ENCODE measurements around the gene FOXP3. TPM values are rescaled to one million over a fixed set of nuclear protein-coding genes. Genes with fewer than 3 reads are reported as not detected.

The FOXP3 gene
- total RNA-seq, 4 donors from 2014 or later: 0.20 to 0.42 TPM; not detected in 2

- no peaks in the 10 kb centered on the region for H3K9me3 ChIP-seq
- no peak for DNase-seq (ENCODE audit: low spot score in 2 of 2)
- H3K27me3 ChIP-seq: no peaks in the 10 kb centered on the region
- H3K36me3 ChIP-seq: peaks cover 0 to 10% (median 0%) of the 10 kb centered on the region in 3 donors
- TF ChIP-seq EP300 (IDR thresholded peaks at IDR 0.05) (no peak), CTCF (IDR thresholded peaks at IDR 0.05) (peak in 3 of 5 experiments; percentile 4 to 47 (median 23))
- 21 to 36% methylated on average over 11 of the region's 11 CpGs for whole genome bisulfite sequencing, 2 donors
- no peak overlapping the region for H3K4me3 ChIP-seq
- H3K4me1 ChIP-seq: no peaks in the 10 kb centered on the region
- H3K27ac ChIP-seq: peak overlapping the region in 2 of 4 donors; percentile 17 to 44
Observed at GRCh38 chrX:49282647-49283011, 18.1 kb upstream of the FOXP3 start.

GRCh38 chrX:49278081-49278480, 13.6 kb upstream of the FOXP3 start:
- WGBS, 2 donors: 75 to 77% methylated on average over 3 of the region's 3 CpGs
- Histone ChIP-seq H3K9me3 (no peaks in the 10 kb centered on the region), H3K4me1 (peaks cover 0 to 17% (median 0%) of the 10 kb centered on the region in 4 donors), H3K27me3 (no peaks in the 10 kb centered on the region), H3K27ac (no peak overlapping the region), H3K36me3 (no peaks in the 10 kb centered on the region), H3K4me3 (no peak overlapping the region)
- no peak for TF ChIP-seq EP300 (IDR thresholded peaks at IDR 0.05)
- TF ChIP-seq POLR2A (IDR thresholded peaks at IDR 0.05): no peak
- no peak for TF ChIP-seq CTCF (IDR thresholded peaks at IDR 0.05)
- DNase-seq (ENCODE audit: low spot score in 2 of 2): no peak

GRCh38 chrX:49277535-49277830, 13.0 kb upstream of the FOXP3 start:
- peak overlapping the region in 1 of 4 donors; percentile 11 for H3K27ac ChIP-seq
- WGBS, 2 donors: 64 to 67% methylated on average over 3 of the region's 3 CpGs
- no peak overlapping the region for H3K4me3 ChIP-seq
- H3K9me3 ChIP-seq: no peaks in the 10 kb centered on the region
- H3K36me3 ChIP-seq: no peaks in the 10 kb centered on the region
- H3K27me3 ChIP-seq: no peaks in the 10 kb centered on the region
- no peak for DNase-seq (ENCODE audit: low spot score in 2 of 2)
- TF ChIP-seq EP300 (IDR thresholded peaks at IDR 0.05) (no peak), CTCF (IDR thresholded peaks at IDR 0.05) (no peak), POLR2A (IDR thresholded peaks at IDR 0.05) (no peak)
- H3K4me1 ChIP-seq: peaks cover 0 to 23% (median 3%) of the 10 kb centered on the region in 4 donors

GRCh38 chrX:49276671-49277534, 12.4 kb upstream of the FOXP3 start:
- H3K4me1 ChIP-seq: peaks cover 0 to 29% (median 7%) of the 10 kb centered on the region in 4 donors
- no peak overlapping the region for H3K4me3 ChIP-seq
- H3K36me3 ChIP-seq: no peaks in the 10 kb centered on the region
- no peaks in the 10 kb centered on the region for H3K9me3 ChIP-seq
- DNase-seq (ENCODE audit: low spot score in 2 of 2): no peak
- peak overlapping the region in 1 of 4 donors; percentile 11 for H3K27ac ChIP-seq
- WGBS, 2 donors: 65 to 74% methylated on average over 15 to 19 of the region's 19 CpGs
- TF ChIP-seq CTCF (IDR thresholded peaks at IDR 0.05) (no peak), EP300 (IDR thresholded peaks at IDR 0.05) (no peak), POLR2A (IDR thresholded peaks at IDR 0.05) (no peak)
- no peaks in the 10 kb centered on the region for H3K27me3 ChIP-seq

- H3K4me1 ChIP-seq: peaks cover 0 to 36% (median 14%) of the 10 kb centered on the region in 4 donors
- no peak overlapping the region for H3K4me3 ChIP-seq
- DNase-seq (ENCODE audit: low spot score in 2 of 2): no peak
- H3K9me3 ChIP-seq: no peaks in the 10 kb centered on the region
- H3K36me3 ChIP-seq: no peaks in the 10 kb centered on the region
- TF ChIP-seq EP300 (IDR thresholded peaks at IDR 0.05) (no peak), POLR2A (IDR thresholded peaks at IDR 0.05) (no peak), CTCF (IDR thresholded peaks at IDR 0.05) (no peak)
- WGBS, 2 donors: 22 to 57% methylated on average over 1 of the region's 1 CpG
- no peaks in the 10 kb centered on the region for H3K27me3 ChIP-seq
- H3K27ac ChIP-seq: no peak overlapping the region
Observed at GRCh38 chrX:49276207-49276606, 11.7 kb upstream of the FOXP3 start.
